Keratinocyte (primary cell): ENCODE data around the gene TRIM59. TPM values are rescaled to one million over a fixed set of nuclear protein-coding genes. Genes with fewer than 3 reads are reported as not detected.

ENCODE experiments used
- DNase-seq: peaks from one replicate; pipeline ENCODE4 v3.0.0-alpha.2; 2011; ENCODE audit warnings: low read depth, missing footprints, low spot score
- FAIRE-seq: peaks from 2 replicates; lab custom pipeline; 2011; peaks lifted over from hg19 to GRCh38; lab: Jason Lieb, UNC
- H2AFZ ChIP-seq: 2 replicates; pipeline ENCODE4 v1.6.0; 2012; ENCODE audit warnings: low read length, control low read depth, inconsistent platforms; ENCODE audit not compliant: control insufficient read depth
- H3K27ac ChIP-seq: 2 replicates; pipeline ENCODE4 v1.5.1; 2011; ENCODE audit warnings: low read length; ENCODE audit not compliant: control insufficient read depth, insufficient read depth
- H3K27me3 ChIP-seq: 3 replicates; pipeline ENCODE4 v1.6.0; 2011; ENCODE audit warnings: low read length; ENCODE audit not compliant: control insufficient read depth, insufficient read depth; ENCODE audit errors: extremely low read depth
- H3K36me3 ChIP-seq, 2 experiments: 2 replicates in 1 of 2; 3 replicates in 1 of 2; pipeline ENCODE4 v1.5.1; 2011; ENCODE audit warnings: low read length in 2 of 2, mild to moderate bottlenecking in 1 of 2; ENCODE audit not compliant: control insufficient read depth in 2 of 2, insufficient read depth in 2 of 2; ENCODE audit errors: extremely low read depth in 1 of 2
- H3K4me1 ChIP-seq: 3 replicates; pipeline ENCODE4 v1.5.1; 2011; ENCODE audit warnings: low read length; ENCODE audit not compliant: control insufficient read depth, insufficient read depth; ENCODE audit errors: extremely low read depth
- H3K4me2 ChIP-seq: 3 replicates; pipeline ENCODE4 v1.6.0; 2011; ENCODE audit warnings: low read depth, low read length; ENCODE audit not compliant: control insufficient read depth, insufficient read depth; ENCODE audit errors: extremely low read depth
- H3K4me3 ChIP-seq, 3 experiments: fragments of 200-600 bp in 1 of 3; sonication (generic) in 1 of 3; 2 replicates in 2 of 3; 3 replicates in 1 of 3; pipeline ENCODE4 v1.5.1; 2011 to 2016; ENCODE audit warnings: low read length in 3 of 3, mild to moderate bottlenecking in 3 of 3, control low read depth in 2 of 3, inconsistent platforms in 1 of 3, low read depth in 1 of 3, mixed read lengths in 1 of 3, mixed run types in 1 of 3, moderate library complexity in 1 of 3; ENCODE audit not compliant: control insufficient read depth in 2 of 3, insufficient read depth in 2 of 3; ENCODE audit errors: extremely low read depth in 1 of 3
- H3K79me2 ChIP-seq: 2 replicates; pipeline ENCODE4 v1.6.0; 2012; ENCODE audit warnings: low read length; ENCODE audit not compliant: control insufficient read depth, insufficient read depth
- H3K9ac ChIP-seq: 3 replicates; pipeline ENCODE4 v1.6.0; 2011; ENCODE audit warnings: low read length; ENCODE audit not compliant: control insufficient read depth, insufficient read depth; ENCODE audit errors: extremely low read depth
- H3K9me1 ChIP-seq: 3 replicates; pipeline ENCODE4 v1.6.0; 2011; ENCODE audit warnings: low read length; ENCODE audit not compliant: control insufficient read depth, insufficient read depth; ENCODE audit errors: extremely low read depth
- H3K9me3 ChIP-seq: 2 replicates; pipeline ENCODE4 v1.5.1; 2012; ENCODE audit warnings: low read depth, low read length; ENCODE audit not compliant: control insufficient read depth
- H4K20me1 ChIP-seq: 3 replicates; pipeline ENCODE4 v1.6.0; 2011; ENCODE audit warnings: low read length; ENCODE audit not compliant: control insufficient read depth, insufficient read depth; ENCODE audit errors: extremely low read depth
- CTCF ChIP-seq, 3 experiments: IDR thresholded peaks in 1 of 3; conservative IDR thresholded peaks in 1 of 3; optimal IDR thresholded peaks in 1 of 3; 2 replicates in 2 of 3; 3 replicates in 1 of 3; pipeline versions ENCODE3 to v1.5.1; 2011; ENCODE audit warnings: low read length in 3 of 3, mild to moderate bottlenecking in 3 of 3, moderate library complexity in 2 of 3, control low read depth in 1 of 3, inconsistent platforms in 1 of 3; ENCODE audit not compliant: insufficient read depth in 2 of 3; ENCODE audit errors: extremely low read depth in 1 of 3
- EZH2 ChIP-seq: IDR thresholded peaks from one replicate; pipeline ENCODE4 v1.6.1; 2012; ENCODE audit warnings: inconsistent platforms, mild to moderate bottlenecking, low read length, moderate library complexity
- dilution Hi-C: fragments of 300-500 bp; cut with MboI; formaldehyde crosslinking; loops from one replicate; pipeline ENCODE4 v1.7.0; 2020; ENCODE audit warnings: low sequenced_read_pairs; ENCODE audit not compliant: extremely low pct_ligation_motif_present
- polyA plus RNA-seq, 5 experiments: library from polyadenylated mRNA; depleted of rRNA in 3 of 5; stranded (reverse) in 3 of 5; stranded (forward) in 1 of 5; unstranded in 1 of 5; fragments of >200 nt; gene quantifications; 1 replicate in 1 of 5; 2 replicates in 3 of 5; 3 replicates in 1 of 5; pipeline versions ENCODE4 v1.2.1 to v1.2.3, GENCODE V29; 2011 to 2012; ENCODE audit warnings: missing spikeins in 2 of 5, low read depth in 1 of 5, low replicate concordance in 1 of 5

Gene TRIM59
- polyA plus RNA-seq, 1 donor (not counting 4 experiments of a cell fraction or from before 2014, with no cell fraction given): 8.0 TPM

- Histone ChIP-seq H2AFZ (no peak overlapping the region), H3K27me3 (no peaks in the 10 kb centered on the region), H3K4me3 (no peak overlapping the region), H3K9me1 (peaks cover 2% of the 10 kb centered on the region), H3K9ac (no peak overlapping the region), H3K9me3 (no peaks in the 10 kb centered on the region), H3K36me3 (peaks cover 0 to 1% of the 10 kb centered on the region in 2 experiments), H3K79me2 (no peaks in the 10 kb centered on the region), H3K4me1 (peaks cover 17% of the 10 kb centered on the region), H3K4me2 (no peak overlapping the region), H4K20me1 (no peaks in the 10 kb centered on the region), H3K27ac (no peak overlapping the region)
- TF ChIP-seq EZH2 (no peak), CTCF (optimal IDR thresholded peaks at IDR 0.05 in 1 of 3, IDR thresholded peaks at IDR 0.05 in 1 of 3, conservative IDR thresholded peaks at IDR 0.05 in 1 of 3; ENCODE audit: extremely low read depth in 1 of 3, insufficient read depth in 2 of 3, low read length in 3 of 3) (no peak)
- FAIRE-seq (no peak), DNase-seq (no peak)
- dilution Hi-C loops: no loop called here
Observed at GRCh38 chr3:160478338-160478737, 28.8 kb upstream of the TRIM59 start.

- H2AFZ ChIP-seq: no peak overlapping the region
- no peaks in the 10 kb centered on the region for H3K9me3 ChIP-seq
- peaks cover 18% of the 10 kb centered on the region for H3K4me1 ChIP-seq
- H4K20me1 ChIP-seq: no peaks in the 10 kb centered on the region
- H3K4me3 ChIP-seq: no peak overlapping the region
- H3K9me1 ChIP-seq: peaks cover 2% of the 10 kb centered on the region
- FAIRE-seq (no peak), DNase-seq (no peak)
- H3K9ac ChIP-seq: no peak overlapping the region
- H3K27ac ChIP-seq: no peak overlapping the region
- dilution Hi-C loops: no loop called here
- TF ChIP-seq CTCF (optimal IDR thresholded peaks at IDR 0.05 in 1 of 3, IDR thresholded peaks at IDR 0.05 in 1 of 3, conservative IDR thresholded peaks at IDR 0.05 in 1 of 3; ENCODE audit: extremely low read depth in 1 of 3, insufficient read depth in 2 of 3, low read length in 3 of 3) (no peak), EZH2 (no peak)
- H3K79me2 ChIP-seq: no peaks in the 10 kb centered on the region
- H3K4me2 ChIP-seq: no peak overlapping the region
- H3K36me3 ChIP-seq: peaks cover 0 to 1% of the 10 kb centered on the region in 2 experiments
- H3K27me3 ChIP-seq: no peaks in the 10 kb centered on the region
Observed at GRCh38 chr3:160477750-160478149, 28.2 kb upstream of the TRIM59 start.
